Activated CD4-positive, alpha-beta memory T cell treated with anti-CD3 and anti-CD28 coated beads for 36 hours (primary cell): ENCODE measurements around the gene UBAC2. TPM values are rescaled to one million over a fixed set of nuclear protein-coding genes. Genes with fewer than 3 reads are reported as not detected.

Source experiments
- CTCF ChIA-PET: fragments of 350-600 bp; sonication (Branson Sonifier 250); formaldehyde crosslinking; loops from one replicate; lab custom pipeline; 2021; ENCODE audit warnings: antibody characterized with exemption, inconsistent platforms; lab: Charles Lee
- POLR2A ChIA-PET: fragments of 350-600 bp; sonication (Branson Sonifier 250); formaldehyde crosslinking; loops from one replicate; lab custom pipeline; 2021; ENCODE audit warnings: antibody characterized with exemption; lab: Charles Lee
- DNase-seq: peaks from one replicate; pipeline ENCODE4 v3.0.0-alpha.2; 2020
- H3K27ac Mint-ChIP-seq: one replicate; pipeline ENCODE4 v1.8.0; 2021; ENCODE audit warnings: mixed read lengths
- H3K27me3 Mint-ChIP-seq: one replicate; pipeline ENCODE4 v1.8.0; 2021; ENCODE audit warnings: mixed read lengths
- H3K36me3 Mint-ChIP-seq: one replicate; pipeline ENCODE4 v1.8.0; 2021; ENCODE audit warnings: mixed read lengths
- H3K4me1 Mint-ChIP-seq: one replicate; pipeline ENCODE4 v1.8.0; 2021; ENCODE audit warnings: low read depth, mixed read lengths
- H3K4me3 Mint-ChIP-seq: one replicate; pipeline ENCODE4 v1.8.0; 2021; ENCODE audit warnings: mild to moderate bottlenecking, mixed read lengths
- H3K9me3 Mint-ChIP-seq: one replicate; pipeline ENCODE4 v1.8.0; 2021; ENCODE audit warnings: mixed read lengths
- intact Hi-C: fragments of 100-400 bp; cut with micrococcal nuclease; formaldehyde crosslinking; loops from one replicate; pipeline ENCODE4 v1.15.1; 2023
- total RNA-seq, 2 experiments: library from RNA; stranded (reverse); gene quantifications; one replicate each; pipeline ENCODE4 v1.2.3, GENCODE V29; 2021

UBAC2 gene
- total RNA-seq, 2 experiments from 2014 or later, result 51.8 to 54.5 TPM

DNA sequence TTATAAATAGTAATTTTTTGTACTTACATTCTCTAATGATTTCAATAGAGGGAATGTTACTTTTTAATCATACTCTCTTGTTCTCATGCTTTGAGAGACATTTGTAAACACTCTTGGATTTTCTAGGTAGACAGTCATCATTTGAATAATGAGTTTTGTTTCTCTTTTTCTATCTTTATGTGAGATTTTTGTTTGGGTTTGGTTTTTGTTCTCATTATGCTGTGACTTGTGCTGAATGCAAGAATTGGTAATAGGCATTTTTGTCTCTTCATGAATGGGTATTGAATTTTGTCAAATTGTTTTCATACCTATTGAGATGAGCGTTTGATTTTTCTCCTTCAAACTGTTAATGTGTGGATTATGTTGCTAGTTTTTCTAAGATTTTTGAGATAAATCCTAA lies 163.3 kb downstream of the UBAC2 start:
- no peak for DNase-seq
- Mint-ChIP-seq H3K27ac (peak overlapping the region; percentile 53), H3K9me3 (no peaks in the 10 kb centered on the region), H3K4me1 (peaks cover 88% of the 10 kb centered on the region), H3K36me3 (peaks cover 33% of the 10 kb centered on the region), H3K27me3 (no peaks in the 10 kb centered on the region), H3K4me3 (no peak overlapping the region)
- intact Hi-C loops, result no loop called here
- ChIA-PET CTCF (no interaction called here), POLR2A (no interaction called here)

DNA sequence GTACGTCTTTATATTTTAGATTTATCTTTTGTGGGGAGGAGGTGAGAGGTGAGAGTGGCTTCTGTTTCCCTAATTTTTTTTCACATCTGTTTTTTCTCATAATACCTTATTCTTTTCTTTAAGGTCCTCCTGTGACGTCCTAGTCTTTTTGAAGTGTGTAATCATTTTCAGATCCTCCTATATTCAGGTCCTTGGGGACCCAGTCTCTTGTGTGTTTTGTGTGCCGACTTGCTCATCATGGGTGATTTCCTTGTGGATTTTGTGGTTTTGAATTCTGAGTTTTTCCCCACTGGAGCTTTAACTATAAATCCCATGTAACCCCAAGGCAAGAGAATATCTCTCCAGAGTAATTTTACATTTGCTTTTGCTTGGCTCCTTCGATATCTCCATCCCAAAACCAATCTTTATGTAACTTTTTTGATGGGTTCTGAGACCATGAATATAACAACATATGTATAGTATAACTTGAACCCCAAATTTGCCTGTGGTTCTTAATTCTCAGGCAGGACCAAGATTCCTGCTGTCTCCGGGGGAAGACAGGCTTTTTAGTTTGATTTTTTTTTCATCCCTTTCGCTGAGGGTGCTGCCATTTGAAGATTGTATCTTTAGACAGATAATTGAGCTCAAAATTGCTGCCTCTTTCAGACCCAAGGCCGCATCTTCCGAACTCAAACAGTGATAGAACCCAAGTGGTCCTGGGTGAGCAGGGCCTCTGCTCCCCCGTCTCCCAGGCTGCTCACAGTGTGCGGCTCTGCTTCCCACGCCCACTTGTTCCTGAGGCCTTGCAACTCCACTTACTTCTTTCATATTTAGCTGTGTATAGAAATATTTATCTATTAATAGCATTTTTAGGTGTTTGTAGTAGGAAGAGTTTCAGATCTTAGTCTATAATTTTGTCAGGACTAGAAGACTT lies 165.7 kb downstream of the UBAC2 start:
- intact Hi-C loops, result loop anchor here (2.0 kb wide), 1 partner anchor 14 kb away; no protein-coding TSS in a partner anchor
- ChIA-PET CTCF (interaction anchor here (1.3 to 2.7 kb wide), 6 partner anchors 14 to 97 kb away, joined by 3 to 13 read pairs (median 6); no protein-coding TSS in a partner anchor), POLR2A (interaction anchor here (0.8 to 2.0 kb wide), 5 partner anchors 9 to 78 kb away, joined by 4 to 11 read pairs (median 5); no protein-coding TSS in a partner anchor)
- Mint-ChIP-seq H3K27ac (peak overlapping the region; percentile 15), H3K9me3 (no peaks in the 10 kb centered on the region), H3K4me3 (peak overlapping the region; percentile 13), H3K4me1 (peaks cover 87% of the 10 kb centered on the region), H3K27me3 (no peaks in the 10 kb centered on the region), H3K36me3 (peaks cover 27% of the 10 kb centered on the region)
- DNase-seq, result no peak

DNA sequence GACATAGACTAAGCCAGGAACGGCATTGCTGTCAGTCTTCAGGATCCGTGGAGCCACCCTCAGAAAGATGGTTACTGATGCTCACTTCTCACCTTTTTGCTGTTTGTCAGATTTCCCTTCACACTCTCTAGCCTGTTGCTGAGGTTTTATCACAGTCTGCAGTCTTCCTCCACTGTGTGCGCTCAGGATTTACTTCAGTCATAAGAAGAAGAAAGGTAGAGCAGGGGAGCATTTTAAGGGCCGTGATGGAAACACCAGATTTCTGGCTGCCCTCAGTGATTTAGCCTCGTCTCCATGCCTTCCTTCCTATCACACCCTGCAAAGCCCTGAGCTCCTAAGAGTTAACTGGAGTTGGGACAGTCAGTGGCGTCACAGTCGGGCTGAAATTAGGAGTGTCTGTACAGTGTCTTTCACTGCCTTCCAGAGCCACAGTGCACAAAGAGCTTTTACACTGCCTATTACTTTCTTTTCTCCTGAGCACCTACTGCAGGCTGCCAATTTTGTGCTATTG lies 166.5 kb downstream of the UBAC2 start:
- Mint-ChIP-seq H3K27me3 (no peaks in the 10 kb centered on the region), H3K36me3 (peaks cover 28% of the 10 kb centered on the region), H3K9me3 (no peaks in the 10 kb centered on the region), H3K4me3 (peak overlapping the region; percentile 17), H3K27ac (peak overlapping the region; percentile 10), H3K4me1 (peaks cover 86% of the 10 kb centered on the region)
- intact Hi-C loops, result loop anchor here (1.0 to 2.0 kb wide), 2 partner anchors 10 to 14 kb away; no protein-coding TSS in a partner anchor
- CTCF ChIA-PET, result interaction anchor here (1.3 to 2.7 kb wide), 6 partner anchors 14 to 98 kb away, joined by 3 to 13 read pairs (median 6); no protein-coding TSS in a partner anchor
- POLR2A ChIA-PET, result interaction anchor here (0.5 to 2.0 kb wide), 7 partner anchors 10 to 79 kb away, joined by 3 to 11 read pairs (median 5); no protein-coding TSS in a partner anchor
- no peak for DNase-seq

DNA sequence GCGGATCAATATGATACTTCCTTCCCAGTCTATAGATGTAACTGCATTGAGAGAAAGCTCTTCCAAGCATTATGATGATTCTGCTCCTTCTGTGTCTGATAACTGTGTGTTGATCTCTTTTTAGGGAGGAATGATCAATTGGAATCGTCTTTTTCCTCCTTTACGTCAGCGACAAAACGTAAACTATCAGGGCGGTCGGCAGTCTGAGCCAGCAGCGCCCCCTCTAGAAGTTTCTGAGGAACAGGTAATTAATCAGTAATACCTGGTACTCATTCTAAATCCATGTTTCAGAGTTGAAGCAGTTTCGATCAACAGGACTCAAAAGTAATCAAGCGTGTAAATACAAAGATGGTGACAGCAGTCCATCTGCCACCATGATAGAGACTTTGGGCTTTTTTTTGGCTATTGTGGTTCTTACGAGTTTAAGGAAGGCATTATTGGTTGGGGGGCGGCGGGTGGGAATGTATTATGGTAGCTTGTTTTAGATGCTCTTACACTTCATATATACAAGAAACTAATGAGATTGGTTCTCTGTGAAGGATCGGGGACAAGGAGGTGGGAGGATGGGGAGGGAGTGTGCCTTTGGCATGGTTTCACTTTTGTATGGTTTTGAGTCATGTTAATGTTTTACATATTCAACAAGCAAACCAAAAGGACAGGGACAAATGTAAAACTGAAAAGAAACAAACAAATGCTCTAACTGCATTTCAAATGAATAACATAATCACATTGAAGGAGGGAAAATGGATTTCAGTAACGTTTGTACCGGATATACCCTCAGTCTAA lies 167.2 kb downstream of the UBAC2 start:
- H3K4me1 Mint-ChIP-seq, result peaks cover 87% of the 10 kb centered on the region
- ChIA-PET POLR2A (interaction anchor here (0.5 to 2.0 kb wide), 6 partner anchors 10 to 53 kb away, joined by 3 to 11 read pairs (median 5); no protein-coding TSS in a partner anchor), CTCF (interaction anchor here (1.4 to 2.7 kb wide), 5 partner anchors 13 to 98 kb away, joined by 3 to 13 read pairs (median 6); no protein-coding TSS in a partner anchor)
- no peaks in the 10 kb centered on the region for H3K27me3 Mint-ChIP-seq
- peak overlapping the region; percentile 10 for H3K27ac Mint-ChIP-seq
- intact Hi-C loops, result loop anchor here (1.0 to 2.0 kb wide), 3 partner anchors 11 to 46 kb away; no protein-coding TSS in a partner anchor
- peaks cover 31% of the 10 kb centered on the region for H3K36me3 Mint-ChIP-seq
- H3K4me3 Mint-ChIP-seq, result peak overlapping the region; percentile 16
- DNase-seq, result peak; percentile 39
- H3K9me3 Mint-ChIP-seq, result no peaks in the 10 kb centered on the region

DNA sequence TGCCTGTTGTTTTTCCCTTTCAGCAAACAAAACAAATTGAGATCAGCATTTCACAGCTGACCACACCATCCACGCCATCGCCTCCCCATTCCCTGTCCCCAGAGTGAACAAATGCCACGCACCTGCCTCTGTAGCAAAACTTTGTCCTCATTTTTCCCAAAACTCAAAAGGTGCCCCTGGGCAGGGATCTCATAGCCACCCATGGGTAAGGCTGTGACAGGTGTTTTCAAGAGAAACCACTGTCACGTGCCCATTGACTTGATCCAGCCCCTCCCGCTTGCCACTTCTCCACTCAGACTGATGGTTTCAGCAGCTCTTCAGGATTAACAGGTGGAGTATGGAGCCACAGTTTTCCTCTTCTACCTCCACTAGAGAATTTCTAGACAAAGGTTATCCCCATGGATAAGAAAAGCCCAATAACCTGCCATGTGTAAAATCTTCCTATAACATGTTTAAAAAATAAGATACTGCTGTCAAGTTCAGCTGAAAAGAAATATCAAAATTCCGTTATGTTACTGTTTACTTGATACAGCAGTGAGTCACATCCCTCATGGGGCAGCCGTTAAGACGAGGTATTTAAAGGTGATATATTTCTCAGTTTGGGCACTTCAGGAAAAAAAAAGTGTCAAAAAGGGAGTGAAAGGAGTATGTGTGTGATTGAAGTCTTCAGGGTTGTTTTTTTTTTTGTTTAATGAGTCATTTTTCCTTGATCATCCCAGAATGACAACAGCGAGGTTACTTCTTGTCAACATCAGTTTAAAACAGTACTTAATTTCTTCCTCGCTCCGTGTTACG lies 170.0 kb downstream of the UBAC2 start:
- POLR2A ChIA-PET, result interaction anchor here (0.8 to 1.3 kb wide), 3 partner anchors 10 to 18 kb away, joined by 3 read pairs; no protein-coding TSS in a partner anchor
- no peak overlapping the region for H3K4me3 Mint-ChIP-seq
- peak overlapping the region; percentile 33 for H3K27ac Mint-ChIP-seq
- H3K36me3 Mint-ChIP-seq, result peaks cover 39% of the 10 kb centered on the region
- H3K4me1 Mint-ChIP-seq, result peaks cover 89% of the 10 kb centered on the region
- peak; percentile 22 for DNase-seq
- CTCF ChIA-PET, result interaction anchor here (1.0 to 7.3 kb wide), 5 partner anchors 10 to 65 kb away, joined by 3 to 24 read pairs (median 10); no protein-coding TSS in a partner anchor
- intact Hi-C loops, result loop anchor here (1.0 kb wide), 2 partner anchors 11 to 13 kb away; no protein-coding TSS in a partner anchor
- no peaks in the 10 kb centered on the region for H3K9me3 Mint-ChIP-seq
- no peaks in the 10 kb centered on the region for H3K27me3 Mint-ChIP-seq

DNA sequence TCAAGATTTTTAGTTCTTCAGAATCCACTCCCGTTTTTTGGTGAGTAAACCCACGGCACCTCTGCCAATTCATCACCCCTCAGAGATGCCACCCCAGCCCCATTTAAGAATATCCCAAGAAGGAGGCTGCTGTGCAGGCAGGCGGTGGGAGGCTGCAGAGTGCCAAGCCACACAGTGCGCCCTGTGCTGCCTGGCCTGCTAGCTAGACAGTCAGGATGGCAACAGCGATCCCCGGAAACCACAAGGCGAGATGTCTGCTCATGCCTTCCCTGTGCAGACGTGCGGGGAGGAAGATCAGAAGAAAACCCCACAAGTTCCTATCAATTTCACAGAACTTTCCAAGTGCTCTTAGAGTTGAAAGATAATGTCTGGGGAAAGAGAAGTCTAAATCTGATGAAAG lies 171.3 kb downstream of the UBAC2 start:
- Mint-ChIP-seq H3K36me3 (peaks cover 50% of the 10 kb centered on the region), H3K27ac (peak overlapping the region; percentile 40), H3K4me1 (peaks cover 90% of the 10 kb centered on the region), H3K9me3 (no peaks in the 10 kb centered on the region), H3K27me3 (no peaks in the 10 kb centered on the region), H3K4me3 (no peak overlapping the region)
- DNase-seq, result peak; percentile 66
- ChIA-PET POLR2A (interaction anchor here (1.4 to 2.0 kb wide), 2 partner anchors 10 to 65 kb away, joined by 3 to 11 read pairs; partner anchors contain the start of gene GPR183), CTCF (interaction anchor here (2.4 to 7.3 kb wide), 4 partner anchors 10 to 64 kb away, joined by 10 to 25 read pairs (median 19); no protein-coding TSS in a partner anchor)
- intact Hi-C loops, result loop anchor here (1.0 kb wide), 2 partner anchors 9 to 15 kb away; no protein-coding TSS in a partner anchor

DNA sequence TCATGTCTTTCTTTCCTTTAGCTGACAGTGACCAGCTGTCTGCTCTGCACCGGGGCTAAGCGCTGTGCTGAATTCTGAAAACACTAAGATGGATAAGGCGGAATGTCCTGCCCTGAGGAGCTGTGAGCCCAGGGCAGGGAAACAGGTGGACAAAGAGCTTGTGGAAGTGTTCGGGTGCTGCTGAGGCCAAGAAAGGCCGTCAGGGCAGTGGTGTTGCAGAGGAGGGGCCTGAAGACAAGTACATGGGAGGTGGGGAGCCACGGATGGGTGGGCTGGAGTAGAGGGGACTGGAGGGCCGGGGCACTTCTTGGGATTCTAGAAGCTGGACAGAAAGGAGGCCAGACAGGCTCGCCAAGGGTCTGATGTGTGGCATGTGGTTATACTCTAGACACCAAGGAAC lies 172.8 kb downstream of the UBAC2 start:
- Mint-ChIP-seq H3K4me1 (peaks cover 79% of the 10 kb centered on the region), H3K4me3 (no peak overlapping the region), H3K9me3 (no peaks in the 10 kb centered on the region), H3K27me3 (no peaks in the 10 kb centered on the region), H3K27ac (no peak overlapping the region), H3K36me3 (peaks cover 54% of the 10 kb centered on the region)
- ChIA-PET CTCF (interaction anchor here (0.6 to 7.3 kb wide), 4 partner anchors 10 to 104 kb away, joined by 3 to 25 read pairs (median 16); no protein-coding TSS in a partner anchor), POLR2A (interaction anchor here (2.0 kb wide), 1 partner anchor 9 kb away, joined by 11 read pairs; no protein-coding TSS in a partner anchor)
- peak; percentile 4 for DNase-seq
- intact Hi-C loops, result no loop called here

DNA sequence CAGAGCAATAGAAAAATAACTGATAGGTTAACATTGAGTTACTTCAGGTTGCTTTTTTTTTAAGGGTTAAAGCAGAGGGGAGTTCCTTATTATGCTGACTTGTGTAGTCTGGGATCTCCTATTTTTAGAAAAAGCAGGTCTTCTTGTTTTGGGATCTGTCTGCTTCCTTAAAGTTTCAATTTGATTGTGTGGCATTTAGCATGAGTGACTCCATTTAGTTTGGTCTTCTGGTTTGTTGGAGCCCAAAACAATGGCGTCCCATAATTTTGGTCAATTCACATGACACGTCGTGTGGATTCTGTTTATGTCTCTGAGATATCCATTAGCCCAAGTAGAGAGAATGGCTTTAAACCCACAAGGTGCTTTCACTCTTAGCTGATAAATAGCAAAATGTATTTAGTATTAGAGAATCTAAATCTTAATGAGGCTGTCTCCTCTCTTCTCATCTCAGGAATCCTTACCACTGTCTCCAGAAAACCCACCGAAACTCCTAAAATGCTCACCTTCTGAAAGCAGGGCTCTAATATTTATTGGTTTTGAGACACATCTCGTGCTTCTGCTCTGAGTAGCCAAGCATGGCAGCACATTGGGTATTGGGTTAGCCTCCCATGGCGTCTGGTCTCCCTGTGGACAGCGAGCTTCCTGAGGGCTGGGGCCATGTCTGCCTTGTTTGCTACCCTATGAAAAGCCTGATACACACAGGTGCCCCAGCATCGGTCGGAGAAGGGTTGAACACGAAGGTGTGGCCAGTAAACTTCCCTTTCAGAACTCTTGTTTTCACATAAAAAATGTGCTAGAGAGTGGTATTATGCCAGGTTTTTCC lies 173.7 kb downstream of the UBAC2 start:
- CTCF ChIA-PET, result interaction anchor here (0.6 to 7.3 kb wide), 4 partner anchors 10 to 105 kb away, joined by 3 to 25 read pairs (median 16); no protein-coding TSS in a partner anchor
- Mint-ChIP-seq H3K36me3 (peaks cover 55% of the 10 kb centered on the region), H3K4me3 (no peak overlapping the region), H3K27me3 (no peaks in the 10 kb centered on the region), H3K4me1 (peaks cover 74% of the 10 kb centered on the region), H3K27ac (no peak overlapping the region), H3K9me3 (no peaks in the 10 kb centered on the region)
- POLR2A ChIA-PET, result no interaction called here
- peak; percentile 7 for DNase-seq
- intact Hi-C loops, result no loop called here

DNA sequence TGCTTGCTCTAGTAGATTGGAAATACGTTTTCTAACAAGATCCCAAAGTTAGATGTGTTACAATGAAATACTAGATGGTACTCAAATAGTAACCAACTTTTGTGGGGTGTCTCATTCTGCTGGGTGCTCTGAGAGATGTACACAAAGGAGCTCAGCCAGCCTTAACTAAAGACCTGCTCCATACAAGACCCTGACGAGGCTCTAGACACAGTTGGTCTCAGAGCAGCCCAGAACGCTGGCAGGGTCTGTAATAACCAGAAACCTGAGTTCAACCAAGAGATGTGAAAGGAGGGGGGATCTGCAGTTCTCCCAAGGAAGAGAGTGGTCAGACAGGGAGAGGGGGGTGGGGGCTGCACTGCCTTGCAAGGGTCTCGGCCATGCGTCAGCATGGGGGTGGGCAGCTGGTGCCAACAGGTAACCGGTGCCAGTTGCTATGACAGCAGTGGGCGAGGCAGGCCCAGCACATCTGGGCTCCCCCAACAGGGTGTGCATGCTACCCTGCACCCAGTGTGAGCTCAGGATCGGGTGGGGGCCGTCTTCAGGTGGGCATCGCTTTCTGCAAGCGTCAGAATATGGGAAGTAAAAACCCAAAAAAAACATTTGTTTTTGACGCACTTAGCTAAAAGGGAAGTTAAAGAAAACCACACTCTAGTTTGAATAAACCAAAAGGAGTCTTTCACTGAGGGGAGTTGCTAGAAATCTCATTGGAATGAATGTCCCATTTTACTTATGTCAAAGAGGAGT lies 174.5 kb downstream of the UBAC2 start:
- POLR2A ChIA-PET, result interaction anchor here (0.9 kb wide), 1 partner anchor 18 kb away, joined by 3 read pairs; no protein-coding TSS in a partner anchor
- Mint-ChIP-seq H3K27ac (no peak overlapping the region), H3K4me3 (no peak overlapping the region), H3K4me1 (peaks cover 76% of the 10 kb centered on the region), H3K9me3 (no peaks in the 10 kb centered on the region), H3K36me3 (peaks cover 58% of the 10 kb centered on the region), H3K27me3 (no peaks in the 10 kb centered on the region)
- intact Hi-C loops, result no loop called here
- CTCF ChIA-PET, result interaction anchor here (4.3 to 7.3 kb wide), 2 partner anchors 13 to 61 kb away, joined by 24 to 25 read pairs; no protein-coding TSS in a partner anchor
- DNase-seq, result peak; percentile 21
